ENCODE results near the gene IZUMO1. TPM values are rescaled to one million over a fixed set of nuclear protein-coding genes. Genes with fewer than 3 reads are reported as not detected.
"Not testable (repeated sequence)": the region's sequence is repeated elsewhere in the genome, so short reads cannot be mapped to it uniquely, and the experiment has no call there.

Gene IZUMO1
- polyA plus RNA-seq, 4 donors: 0.31 to 0.45 TPM; not detected in 2

DNA sequence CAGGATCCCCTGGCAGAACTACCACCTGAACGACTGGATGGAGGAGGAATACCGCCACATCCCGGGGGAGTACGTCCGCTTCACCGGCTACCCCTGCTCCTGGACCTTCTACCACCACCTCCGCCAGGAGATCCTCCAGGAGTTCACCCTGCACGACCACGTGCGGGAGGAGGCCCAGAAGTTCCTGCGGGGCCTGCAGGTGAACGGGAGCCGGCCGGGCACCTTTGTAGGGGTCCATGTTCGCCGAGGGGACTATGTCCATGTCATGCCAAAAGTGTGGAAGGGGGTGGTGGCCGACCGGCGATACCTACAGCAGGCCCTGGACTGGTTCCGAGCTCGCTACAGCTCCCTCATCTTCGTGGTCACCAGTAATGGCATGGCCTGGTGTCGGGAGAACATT lies 43.4 kb downstream of the IZUMO1 start:
- Histone ChIP-seq H3K4me3 (ENCODE audit: low read depth in 1 of 3, low read length in 3 of 3) (no peak overlapping the region), H3K4me1 (ENCODE audit: control insufficient read depth in 3 of 3, insufficient read depth in 2 of 3, low read depth in 1 of 3, low read length in 2 of 3) (peaks cover 0 to 5% (median 0%) of the 10 kb centered on the region in 3 donors), H3K36me3 (ENCODE audit: control insufficient read depth in 3 of 3, insufficient read depth in 2 of 3, low read depth in 1 of 3, low read length in 3 of 3) (peaks cover 4 to 52% (median 5%) of the 10 kb centered on the region in 3 donors), H3K27ac (ENCODE audit: low read depth in 1 of 3, low read length in 2 of 3) (no peak overlapping the region), H3K27me3 (ENCODE audit: control insufficient read depth in 3 of 3, insufficient read depth in 3 of 3, low read length in 3 of 3) (no peaks in the 10 kb centered on the region), H3K9me3 (ENCODE audit: control insufficient read depth in 2 of 2, insufficient read depth in 1 of 2, low read depth in 1 of 2, low read length in 1 of 2) (peaks cover 0 to 13% of the 10 kb centered on the region in 2 donors)
- FAIRE-seq (no peak), DNase-seq (no peak)
- WGBS, 3 donors: 94 to 95% (median 95%) methylated on average over 23 of the region's 23 CpGs

DNA sequence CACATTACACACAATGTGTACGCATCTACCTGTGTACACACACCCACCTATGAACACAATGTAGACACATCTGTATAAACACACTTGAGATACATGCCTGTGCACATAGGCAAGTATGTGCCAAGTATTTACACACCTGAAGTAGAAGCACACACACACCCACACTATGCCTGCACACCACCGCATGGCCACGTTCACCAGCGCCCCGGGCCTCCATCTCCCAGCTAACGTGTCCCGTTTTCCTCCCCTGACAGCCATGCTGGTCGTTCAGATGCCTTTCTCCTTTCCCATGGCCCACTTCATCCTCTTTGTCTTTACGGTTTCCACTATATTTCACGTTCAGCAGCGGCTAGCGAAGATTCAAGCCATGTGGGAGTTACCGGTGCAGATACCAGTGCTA lies 44.0 kb downstream of the IZUMO1 start:
- WGBS, 3 donors: 92 to 96% (median 93%) methylated on average over 13 of the region's 13 CpGs

DNA sequence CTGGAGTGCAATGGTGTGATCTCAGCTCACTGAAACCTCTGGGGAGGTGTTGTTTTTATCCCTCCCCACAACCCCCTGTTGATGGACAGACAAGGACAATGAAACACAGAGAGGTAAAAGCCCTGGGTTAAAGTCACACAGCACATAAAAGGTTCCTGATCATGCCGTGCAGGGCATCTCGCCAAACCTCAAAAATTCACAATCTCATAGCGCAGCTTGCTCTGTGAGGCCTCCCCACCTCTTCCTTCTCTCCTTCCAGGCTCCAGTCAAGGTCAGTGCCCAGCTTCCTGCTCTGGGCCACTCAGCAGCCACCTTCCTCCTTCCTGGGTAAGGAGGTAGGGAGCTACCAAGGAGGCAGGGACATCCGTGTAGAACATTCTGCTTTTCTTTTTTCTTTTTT lies 48.7 kb downstream of the IZUMO1 start:
- H3K27me3 ChIP-seq (ENCODE audit: control insufficient read depth in 3 of 3, insufficient read depth in 3 of 3, low read length in 3 of 3): peaks cover 0 to 8% (median 0%) of the 10 kb centered on the region in 3 donors
- DNase-seq (peak in 1 of 2 donors; percentile 73), FAIRE-seq (no peak)
- peaks cover 0 to 14% of the 10 kb centered on the region in 2 donors for H3K9me3 ChIP-seq (ENCODE audit: control insufficient read depth in 2 of 2, insufficient read depth in 1 of 2, low read depth in 1 of 2, low read length in 1 of 2)
- peaks cover 0 to 19% (median 0%) of the 10 kb centered on the region in 3 donors for H3K4me1 ChIP-seq (ENCODE audit: control insufficient read depth in 3 of 3, insufficient read depth in 2 of 3, low read depth in 1 of 3, low read length in 2 of 3)
- 15 to 38% (median 25%) methylated on average over 4 of the region's 4 CpGs for WGBS, 3 donors
- peak overlapping the region; percentile 22 to 44 (median 29) for H3K27ac ChIP-seq (ENCODE audit: low read depth in 1 of 3, low read length in 2 of 3)
- H3K4me3 ChIP-seq (ENCODE audit: low read depth in 1 of 3, low read length in 3 of 3): peak overlapping the region in 2 of 3 donors; percentile 60 to 96
- peaks cover 2 to 42% (median 3%) of the 10 kb centered on the region in 3 donors for H3K36me3 ChIP-seq (ENCODE audit: control insufficient read depth in 3 of 3, insufficient read depth in 2 of 3, low read depth in 1 of 3, low read length in 3 of 3)

More for the DNA sequence above, 44.0 kb downstream of the IZUMO1 start:
- H3K27me3 ChIP-seq (ENCODE audit: control insufficient read depth in 3 of 3, insufficient read depth in 3 of 3, low read length in 3 of 3): no peaks in the 10 kb centered on the region
- no peak for FAIRE-seq
- peaks cover 4 to 57% (median 5%) of the 10 kb centered on the region in 3 donors for H3K36me3 ChIP-seq (ENCODE audit: control insufficient read depth in 3 of 3, insufficient read depth in 2 of 3, low read depth in 1 of 3, low read length in 3 of 3)
- peaks cover 0 to 13% of the 10 kb centered on the region in 2 donors for H3K9me3 ChIP-seq (ENCODE audit: control insufficient read depth in 2 of 2, insufficient read depth in 1 of 2, low read depth in 1 of 2, low read length in 1 of 2)
- no peak overlapping the region for H3K27ac ChIP-seq (ENCODE audit: low read depth in 1 of 3, low read length in 2 of 3)
- no peak overlapping the region for H3K4me3 ChIP-seq (ENCODE audit: low read depth in 1 of 3, low read length in 3 of 3)
- DNase-seq: no peak
- peaks cover 0 to 10% (median 0%) of the 10 kb centered on the region in 3 donors for H3K4me1 ChIP-seq (ENCODE audit: control insufficient read depth in 3 of 3, insufficient read depth in 2 of 3, low read depth in 1 of 3, low read length in 2 of 3)

DNA sequence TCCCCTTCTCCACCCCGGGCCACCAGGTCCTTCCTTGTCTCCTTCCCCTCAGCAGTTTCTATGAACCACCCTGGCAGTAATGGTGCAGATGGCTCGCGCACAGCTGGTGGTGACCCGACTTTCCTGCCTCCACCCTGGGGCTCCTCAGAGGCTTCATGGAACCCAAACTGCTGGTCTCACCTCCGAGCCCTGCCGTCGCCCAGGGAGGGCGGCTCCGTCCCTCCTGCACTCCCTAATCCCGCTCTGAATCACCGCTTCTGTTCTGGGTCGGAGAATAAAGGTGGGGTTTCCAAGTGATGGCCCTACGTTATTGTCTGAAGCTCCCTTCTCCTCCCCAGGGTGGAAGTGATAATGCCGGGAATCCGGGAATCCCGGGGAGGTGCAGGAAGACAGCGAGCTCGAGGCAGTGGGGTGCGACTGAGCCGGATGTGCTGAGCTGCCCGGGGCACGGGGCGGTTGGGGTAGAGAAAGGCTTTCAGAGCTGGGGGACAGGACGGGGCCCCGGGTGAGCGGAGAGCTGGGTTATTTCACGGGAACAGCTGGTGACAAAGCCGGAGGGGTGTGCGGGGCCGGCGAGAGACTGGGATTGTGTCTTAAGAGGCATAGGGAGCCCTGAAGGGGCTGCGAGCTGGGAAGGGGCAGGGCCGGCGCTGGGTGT lies 50.2 kb downstream of the IZUMO1 start:
- peaks cover 0 to 10% of the 10 kb centered on the region in 2 donors for H3K9me3 ChIP-seq (ENCODE audit: control insufficient read depth in 2 of 2, insufficient read depth in 1 of 2, low read depth in 1 of 2, low read length in 1 of 2)
- FAIRE-seq (no peak), DNase-seq (peak; percentile 53 to 76)
- peak overlapping the region; percentile 54 to 96 (median 60) for H3K4me3 ChIP-seq (ENCODE audit: low read depth in 1 of 3, low read length in 3 of 3)
- H3K27me3 ChIP-seq (ENCODE audit: control insufficient read depth in 3 of 3, insufficient read depth in 3 of 3, low read length in 3 of 3): peaks cover 0 to 8% (median 0%) of the 10 kb centered on the region in 3 donors
- H3K36me3 ChIP-seq (ENCODE audit: control insufficient read depth in 3 of 3, insufficient read depth in 2 of 3, low read depth in 1 of 3, low read length in 3 of 3): peaks cover 0 to 30% (median 0%) of the 10 kb centered on the region in 3 donors
- H3K27ac ChIP-seq (ENCODE audit: low read depth in 1 of 3, low read length in 2 of 3): peak overlapping the region; percentile 80 to 97 (median 91)
- 3 to 9% (median 6%) methylated on average over 34 of the region's 34 CpGs for WGBS, 3 donors
- peaks cover 0 to 19% (median 0%) of the 10 kb centered on the region in 3 donors for H3K4me1 ChIP-seq (ENCODE audit: control insufficient read depth in 3 of 3, insufficient read depth in 2 of 3, low read depth in 1 of 3, low read length in 2 of 3)

DNA sequence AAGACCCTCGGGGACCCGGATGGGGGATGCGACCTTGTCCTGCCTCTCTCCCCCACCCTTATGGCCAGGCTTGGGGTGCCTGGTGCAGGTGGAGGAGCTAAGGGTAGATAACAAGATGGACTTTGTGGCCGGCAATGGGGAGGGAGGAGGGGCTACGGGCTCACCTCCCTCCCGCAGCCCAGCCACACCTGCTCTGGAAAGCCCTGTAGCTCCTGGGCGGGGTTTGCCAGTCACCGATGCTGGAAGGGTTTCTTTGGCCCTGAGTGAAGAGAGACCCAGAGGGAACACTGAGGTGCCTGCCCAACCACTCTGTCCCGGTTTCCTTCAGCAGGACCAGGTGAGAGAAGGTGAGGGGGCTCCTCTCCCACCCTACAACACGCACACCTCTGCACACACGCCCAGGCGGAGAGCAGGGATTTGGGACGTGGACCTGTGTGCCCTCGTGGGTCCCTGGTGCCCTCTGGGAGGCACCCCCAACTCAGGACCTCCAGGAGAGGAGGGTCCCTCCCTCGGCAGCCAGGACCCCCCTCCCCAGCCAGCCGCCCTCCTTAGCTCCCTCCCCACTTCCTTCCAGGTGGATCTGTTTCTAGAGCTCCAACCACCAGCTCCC lies 50.9 kb downstream of the IZUMO1 start, which contains the start of gene FUT2:
Gene FUT2 (plus strand): TSS at position 229 of the 610 bp plus-strand sequence. CDS start 6,986 bp downstream, outside the sequence.
- H3K27me3 ChIP-seq (ENCODE audit: control insufficient read depth in 3 of 3, insufficient read depth in 3 of 3, low read length in 3 of 3): peaks cover 0 to 8% (median 0%) of the 10 kb centered on the region in 3 donors
- H3K4me3 ChIP-seq (ENCODE audit: low read depth in 1 of 3, low read length in 3 of 3): peak within 1 kb of the TSS; percentile 54 to 96 (median 60)
- peaks cover 0 to 24% (median 0%) of the 10 kb centered on the region in 3 donors for H3K36me3 ChIP-seq (ENCODE audit: control insufficient read depth in 3 of 3, insufficient read depth in 2 of 3, low read depth in 1 of 3, low read length in 3 of 3)
- 15 to 38% (median 25%) methylated on average over 14 to 16 of the region's 16 CpGs for WGBS, 3 donors
- no peak for FAIRE-seq
- H3K27ac ChIP-seq (ENCODE audit: low read depth in 1 of 3, low read length in 2 of 3): peak within 1 kb of the TSS; percentile 80 to 97 (median 91)
- peak; percentile 96 to 97 for DNase-seq
- peaks cover 0 to 19% (median 0%) of the 10 kb centered on the region in 3 donors for H3K4me1 ChIP-seq (ENCODE audit: control insufficient read depth in 3 of 3, insufficient read depth in 2 of 3, low read depth in 1 of 3, low read length in 2 of 3)
- H3K9me3 ChIP-seq (ENCODE audit: control insufficient read depth in 2 of 2, insufficient read depth in 1 of 2, low read depth in 1 of 2, low read length in 1 of 2): peaks cover 0 to 10% of the 10 kb centered on the region in 2 donors

DNA sequence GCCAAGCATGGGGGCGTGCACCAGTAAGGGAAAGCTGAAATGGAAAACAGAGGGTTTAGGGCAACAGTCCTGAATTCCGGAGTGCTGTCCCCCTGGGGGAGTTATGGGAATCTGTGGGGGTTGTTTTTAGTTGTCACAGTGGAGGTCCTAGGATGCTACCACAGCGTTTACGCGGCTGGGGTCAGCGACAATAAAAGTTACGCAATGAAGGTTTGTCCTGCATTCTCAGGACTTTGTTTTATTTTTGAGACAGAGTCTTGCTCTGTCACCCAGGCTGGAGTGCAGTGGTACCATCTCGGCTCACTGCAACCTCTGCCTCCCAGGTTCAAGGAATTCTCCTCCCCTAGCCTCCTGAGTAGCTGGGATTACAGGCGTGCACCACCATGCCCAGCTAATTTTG lies 53.1 kb downstream of the IZUMO1 start:
- H3K4me1 ChIP-seq (ENCODE audit: control insufficient read depth in 3 of 3, insufficient read depth in 2 of 3, low read depth in 1 of 3, low read length in 2 of 3): peaks cover 0 to 22% (median 0%) of the 10 kb centered on the region in 3 donors
- peaks cover 0 to 10% of the 10 kb centered on the region in 2 donors for H3K9me3 ChIP-seq (ENCODE audit: control insufficient read depth in 2 of 2, insufficient read depth in 1 of 2, low read depth in 1 of 2, low read length in 1 of 2)
- WGBS, 3 donors: 84 to 95% (median 93%) methylated on average over 9 of the region's 9 CpGs
- H3K27me3 ChIP-seq (ENCODE audit: control insufficient read depth in 3 of 3, insufficient read depth in 3 of 3, low read length in 3 of 3); H3K27ac ChIP-seq (ENCODE audit: low read depth in 1 of 3, low read length in 2 of 3); DNase-seq; H3K4me3 ChIP-seq (ENCODE audit: low read depth in 1 of 3, low read length in 3 of 3); FAIRE-seq: not testable (repeated sequence)
- peaks cover 0 to 13% (median 0%) of the 10 kb centered on the region in 3 donors for H3K36me3 ChIP-seq (ENCODE audit: control insufficient read depth in 3 of 3, insufficient read depth in 2 of 3, low read depth in 1 of 3, low read length in 3 of 3)

Other genes with a start within 250 kb of the IZUMO1 start
- 1 to 10 TPM; 3.6 to 7.6 (median 7.1) TPM for gene LMTK3, start 235.1 kb downstream of the IZUMO1 start, polyA plus RNA-seq
- gene SULT2B1, start 194.7 kb downstream of the IZUMO1 start, polyA plus RNA-seq: 10 to 100 TPM in 3 of 4 donors, 1 to 10 TPM in 1; 3.4 to 28.1 (median 12.3) TPM
- 1 to 10 TPM in 1 of 4 donors, under 1 TPM in 1, not detected in 2; 0.22 to 4.9 TPM for gene SPACA4, start 140.2 kb downstream of the IZUMO1 start, polyA plus RNA-seq
- gene FAM83E, start 131.8 kb downstream of the IZUMO1 start, polyA plus RNA-seq: 100 to 1,000 TPM in 1 of 4 donors, 10 to 100 TPM in 3; 76.6 to 104 (median 93.5) TPM
- gene RPL18, start 127.7 kb downstream of the IZUMO1 start, polyA plus RNA-seq: 1,000 to 10,000 TPM; 2,041 to 3,184 (median 2,596) TPM
- 10 to 100 TPM; 22.1 to 85.7 (median 49.9) TPM for gene SPHK2, start 127.4 kb downstream of the IZUMO1 start, polyA plus RNA-seq
- 10 to 100 TPM in 3 of 4 donors, 1 to 10 TPM in 1; 7.1 to 40.3 (median 23.9) TPM for gene DBP, start 109.5 kb downstream of the IZUMO1 start, polyA plus RNA-seq
- gene CA11, start 100.7 kb downstream of the IZUMO1 start, polyA plus RNA-seq: 10 to 100 TPM in 1 of 4 donors, 1 to 10 TPM in 3; 3.8 to 21.2 (median 6.5) TPM
- gene NTN5, start 73.9 kb downstream of the IZUMO1 start, polyA plus RNA-seq: under 1 TPM in 2 of 4 donors, not detected in 2; 0.24 to 0.32 TPM
- 100 to 1,000 TPM in 3 of 4 donors, 10 to 100 TPM in 1; 64.8 to 201 (median 117) TPM for gene FUT2, start 50.9 kb downstream of the IZUMO1 start, polyA plus RNA-seq
- 1 to 10 TPM in 2 of 4 donors, under 1 TPM in 1, not detected in 1; 0.89 to 7.7 (median 1.1) TPM for gene MAMSTR, start 27.2 kb downstream of the IZUMO1 start, polyA plus RNA-seq
- gene RASIP1, start 6.3 kb downstream of the IZUMO1 start, polyA plus RNA-seq: 10 to 100 TPM in 1 of 4 donors, 1 to 10 TPM in 3; 1.3 to 13.5 (median 4.1) TPM
- 1 to 10 TPM in 2 of 4 donors, under 1 TPM in 2; 0.22 to 7.8 (median 1.1) TPM for gene FUT1, start 5.7 kb upstream of the IZUMO1 start, polyA plus RNA-seq
- gene FGF21, start 8.6 kb upstream of the IZUMO1 start, polyA plus RNA-seq: under 1 TPM in 1 of 4 donors, not detected in 3; 0.09 TPM
- gene BCAT2, start 64.1 kb upstream of the IZUMO1 start, polyA plus RNA-seq: 10 to 100 TPM; 16.2 to 70.9 (median 30.2) TPM
- gene HSD17B14, start 89.6 kb upstream of the IZUMO1 start, polyA plus RNA-seq: 100 to 1,000 TPM in 1 of 4 donors, 10 to 100 TPM in 1, 1 to 10 TPM in 1, not detected in 1; 4.4 to 102 (median 11.6) TPM
- 10 to 100 TPM in 2 of 4 donors, 1 to 10 TPM in 2; 4.0 to 20.3 (median 12.8) TPM for gene PLEKHA4, start 121.7 kb upstream of the IZUMO1 start, polyA plus RNA-seq
- 10 to 100 TPM; 52.8 to 73.0 (median 60.6) TPM for gene PPP1R15A, start 125.5 kb upstream of the IZUMO1 start, polyA plus RNA-seq
- gene TULP2, start 151.8 kb upstream of the IZUMO1 start, polyA plus RNA-seq: under 1 TPM in 2 of 4 donors, not detected in 2; 0.10 to 0.38 TPM
- gene NUCB1, start 153.4 kb upstream of the IZUMO1 start, polyA plus RNA-seq: 100 to 1,000 TPM; 102 to 359 (median 228) TPM
- 10 to 100 TPM in 2 of 4 donors, 1 to 10 TPM in 2; 2.9 to 36.2 (median 13.8) TPM for gene DHDH, start 186.8 kb upstream of the IZUMO1 start, polyA plus RNA-seq
- gene BAX, start 208.0 kb upstream of the IZUMO1 start, polyA plus RNA-seq: 100 to 1,000 TPM; 138 to 199 (median 162) TPM
- gene FTL, start 218.4 kb upstream of the IZUMO1 start, polyA plus RNA-seq: 1,000 to 10,000 TPM; 4,142 to 9,292 (median 8,268) TPM
- gene GYS1, start 246.4 kb upstream of the IZUMO1 start, polyA plus RNA-seq: 10 to 100 TPM; 16.2 to 40.0 (median 25.0) TPM
- 100 to 1,000 TPM in 1 of 4 donors, 10 to 100 TPM in 3; 45.4 to 108 (median 57.3) TPM for gene RUVBL2, start 247.0 kb upstream of the IZUMO1 start, polyA plus RNA-seq

All from small intestine (tissue), 7 donors.